ENCODE measurements around the gene CFAP54. TPM values are rescaled to one million over a fixed set of nuclear protein-coding genes. Genes with fewer than 3 reads are reported as not detected.

Gene CFAP54
- total and polyA plus RNA-seq, 12 donors, result 0.08 to 1.00 (median 0.33) TPM; not detected in 2

GRCh38 chr12:96526110-96526509, 36.7 kb downstream of the CFAP54 start:
- H3K36me3 ChIP-seq (replicated peaks in 1 of 2), result no peaks in the 10 kb centered on the region
- TF ChIP-seq, protein P1, sequence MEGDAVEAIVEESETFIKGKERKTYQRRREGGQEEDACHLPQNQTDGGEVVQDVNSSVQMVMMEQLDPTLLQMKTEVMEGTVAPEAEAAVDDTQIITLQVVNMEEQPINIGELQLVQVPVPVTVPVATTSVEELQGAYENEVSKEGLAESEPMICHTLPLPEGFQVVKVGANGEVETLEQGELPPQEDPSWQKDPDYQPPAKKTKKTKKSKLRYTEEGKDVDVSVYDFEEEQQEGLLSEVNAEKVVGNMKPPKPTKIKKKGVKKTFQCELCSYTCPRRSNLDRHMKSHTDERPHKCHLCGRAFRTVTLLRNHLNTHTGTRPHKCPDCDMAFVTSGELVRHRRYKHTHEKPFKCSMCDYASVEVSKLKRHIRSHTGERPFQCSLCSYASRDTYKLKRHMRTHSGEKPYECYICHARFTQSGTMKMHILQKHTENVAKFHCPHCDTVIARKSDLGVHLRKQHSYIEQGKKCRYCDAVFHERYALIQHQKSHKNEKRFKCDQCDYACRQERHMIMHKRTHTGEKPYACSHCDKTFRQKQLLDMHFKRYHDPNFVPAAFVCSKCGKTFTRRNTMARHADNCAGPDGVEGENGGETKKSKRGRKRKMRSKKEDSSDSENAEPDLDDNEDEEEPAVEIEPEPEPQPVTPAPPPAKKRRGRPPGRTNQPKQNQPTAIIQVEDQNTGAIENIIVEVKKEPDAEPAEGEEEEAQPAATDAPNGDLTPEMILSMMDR (IDR thresholded peaks at IDR 0.05), result no peak
- TF ChIP-seq POLR2A (IDR thresholded peaks at IDR 0.05), result no peak
- H3K27ac ChIP-seq, result no peak overlapping the region
- H3K4me3 ChIP-seq, result no peak overlapping the region
- no peaks in the 10 kb centered on the region for H3K4me1 ChIP-seq (replicated peaks in 1 of 2)
- intact Hi-C loops (cut with DNase I), result no loop called here
- no peak for DNase-seq
- H3K27me3 ChIP-seq, result no peaks in the 10 kb centered on the region
- WGBS, 4 donors, result 31 to 54% (median 37%) methylated on average over 1 of the region's 1 CpG
- H3K9me3 ChIP-seq (replicated peaks in 1 of 3), result no peaks in the 10 kb centered on the region

DNA sequence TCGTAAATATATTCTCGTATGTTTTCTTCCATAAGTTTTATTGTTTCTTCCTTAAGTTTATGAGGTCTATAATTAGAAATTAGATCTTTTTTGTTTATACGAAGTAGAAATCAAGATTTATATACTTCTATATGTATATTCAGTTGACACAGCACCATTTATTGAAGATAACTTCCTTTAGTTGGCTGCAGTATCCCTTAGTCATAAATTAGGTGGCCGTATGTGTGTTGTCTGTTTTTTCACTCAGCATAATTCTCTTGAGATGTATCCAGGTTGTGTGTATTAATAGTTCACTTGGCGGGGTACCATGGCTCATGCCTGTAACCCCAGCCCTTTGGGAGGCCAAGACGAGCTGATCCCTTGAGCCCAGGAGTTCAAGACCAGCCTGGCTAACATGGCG, 40.5 kb downstream of the CFAP54 start:
- no peak for TF ChIP-seq POLR2A (IDR thresholded peaks at IDR 0.05)
- TF ChIP-seq, protein P1 (IDR thresholded peaks at IDR 0.05), result no peak
- intact Hi-C loops (cut with DNase I), result no loop called here
- Histone ChIP-seq H3K4me3 (no peak overlapping the region), H3K9me3 (replicated peaks in 1 of 3) (no peaks in the 10 kb centered on the region), H3K27ac (no peak overlapping the region), H3K36me3 (replicated peaks in 1 of 2) (no peaks in the 10 kb centered on the region), H3K27me3 (no peaks in the 10 kb centered on the region), H3K4me1 (replicated peaks in 1 of 2) (no peaks in the 10 kb centered on the region)
- DNase-seq, result no peak
- 73 to 78% (median 74%) methylated on average over 7 of the region's 7 CpGs for WGBS, 4 donors

DNA sequence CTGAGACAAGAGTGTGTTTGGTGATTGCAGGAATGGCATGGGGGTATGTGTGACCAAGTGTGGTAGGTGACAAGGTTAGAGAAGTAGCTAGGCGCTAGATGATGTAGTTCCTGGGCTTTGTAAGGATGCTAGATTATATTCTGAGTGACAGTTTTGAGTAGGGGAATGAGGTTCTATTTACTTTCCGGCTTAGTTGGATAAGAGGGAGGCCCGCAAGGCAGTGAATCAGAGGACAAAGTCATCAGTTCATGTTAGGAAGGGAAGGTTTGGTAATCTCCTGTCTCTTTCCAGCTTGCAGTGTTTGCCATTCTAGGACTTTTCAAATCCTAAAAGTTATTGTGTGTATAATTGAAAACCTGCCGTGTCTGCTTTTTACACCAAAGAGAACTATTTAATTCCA, 45.0 kb downstream of the CFAP54 start:
- no peak for DNase-seq
- 71 to 84% (median 77%) methylated on average over 4 of the region's 4 CpGs for WGBS, 4 donors
- H3K27me3 ChIP-seq, result no peaks in the 10 kb centered on the region
- TF ChIP-seq, protein P1 (IDR thresholded peaks at IDR 0.05), result no peak
- no peak for TF ChIP-seq POLR2A (IDR thresholded peaks at IDR 0.05)
- no peak overlapping the region for H3K4me3 ChIP-seq
- intact Hi-C loops (cut with DNase I), result no loop called here
- no peaks in the 10 kb centered on the region for H3K9me3 ChIP-seq (replicated peaks in 1 of 3)
- no peaks in the 10 kb centered on the region for H3K36me3 ChIP-seq (replicated peaks in 1 of 2)
- no peak overlapping the region for H3K27ac ChIP-seq
- H3K4me1 ChIP-seq (replicated peaks in 1 of 2), result no peaks in the 10 kb centered on the region

- TF ChIP-seq, protein P1 (IDR thresholded peaks at IDR 0.05), result no peak
- TF ChIP-seq POLR2A (IDR thresholded peaks at IDR 0.05), result no peak
- Histone ChIP-seq H3K9me3 (replicated peaks in 1 of 3) (no peaks in the 10 kb centered on the region), H3K36me3 (replicated peaks in 1 of 2) (no peaks in the 10 kb centered on the region), H3K27me3 (no peaks in the 10 kb centered on the region), H3K27ac (no peak overlapping the region), H3K4me1 (replicated peaks in 1 of 2) (no peaks in the 10 kb centered on the region), H3K4me3 (no peak overlapping the region)
- intact Hi-C loops (cut with DNase I), result no loop called here
- 20 to 47% (median 32%) methylated on average over 2 of the region's 2 CpGs for whole genome bisulfite sequencing, 4 donors
- DNase-seq, result no peak
These were observed 59.0 kb downstream of the CFAP54 start for GRCh38 chr12:96548384-96548783.
